Bronchial epithelial cell (primary cell): Measurements from ENCODE around the gene TAGAP. TPM values are rescaled to one million over a fixed set of nuclear protein-coding genes. Genes with fewer than 3 reads are reported as not detected.

Source experiments
- DNase-seq: peaks from one replicate; pipeline ENCODE4 v3.0.0-alpha.2; 2010; ENCODE audit warnings: low read depth
- FAIRE-seq: peaks from 2 replicates; lab custom pipeline; 2011; peaks lifted over from hg19 to GRCh38; lab: Jason Lieb, UNC
- H3K27me3 ChIP-seq: 2 replicates; pipeline ENCODE4 v1.5.1; 2011; ENCODE audit warnings: low read length; ENCODE audit not compliant: control insufficient read depth, insufficient read depth
- H3K36me3 ChIP-seq: 2 replicates; pipeline ENCODE4 v1.5.1; 2011; ENCODE audit warnings: low read length; ENCODE audit not compliant: control insufficient read depth, insufficient read depth
- H3K4me3 ChIP-seq: 2 replicates; pipeline ENCODE4 v1.5.1; 2011; ENCODE audit warnings: mild to moderate bottlenecking, low read depth, low read length, control low read depth
- CTCF ChIP-seq: IDR thresholded peaks from 2 replicates; pipeline ENCODE4 v1.5.1; 2011; ENCODE audit warnings: mild to moderate bottlenecking, moderate library complexity, low read length, control low read depth, inconsistent platforms; ENCODE audit not compliant: insufficient read depth, severe bottlenecking
- total RNA-seq: library from RNA; depleted of rRNA; stranded (reverse); fragments of >200 nt; gene quantifications from 2 replicates; pipeline ENCODE4 v1.2.1, GENCODE V29; 2014

Gene TAGAP
- total RNA-seq, 1 donor from 2014 or later, result under 0.01 TPM

GRCh38 chr6:158988477-158988876 is 56.3 kb downstream of the TAGAP start:
- Histone ChIP-seq H3K4me3 (no peak overlapping the region), H3K27me3 (no peaks in the 10 kb centered on the region), H3K36me3 (no peaks in the 10 kb centered on the region)
- DNase-seq, result no peak
- no peak for TF ChIP-seq CTCF
- FAIRE-seq, result no peak

DNA sequence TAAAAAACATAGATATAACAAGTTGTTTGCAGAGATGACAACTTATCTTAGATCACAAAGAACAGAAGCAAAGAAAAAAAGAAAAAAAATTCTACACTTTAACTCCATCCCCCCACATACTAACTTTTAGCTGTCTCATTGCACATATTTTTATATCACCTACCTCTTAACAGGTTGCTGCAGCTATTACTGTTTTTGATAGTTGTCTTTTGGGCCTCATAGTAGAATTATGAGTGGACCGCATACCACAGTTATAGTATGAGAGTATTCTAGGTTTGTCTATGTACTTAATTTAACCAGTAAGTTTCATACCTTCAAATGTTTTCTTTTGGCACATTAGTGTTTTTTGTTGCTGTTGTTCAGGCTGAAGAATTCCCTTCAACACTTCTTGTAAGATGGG is 57.1 kb downstream of the TAGAP start:
- DNase-seq, result no peak
- H3K36me3 ChIP-seq, result no peaks in the 10 kb centered on the region
- H3K27me3 ChIP-seq, result no peaks in the 10 kb centered on the region
- FAIRE-seq, result no peak
- TF ChIP-seq CTCF, result no peak
- no peak overlapping the region for H3K4me3 ChIP-seq

Other genes with a start within 250 kb of the TAGAP start
- 314 and 407 TPM in 2 replicates for gene EZR, start 225.6 kb downstream of the TAGAP start, total RNA-seq
- 5.5 and 8.6 TPM in 2 replicates for gene RSPH3, start 44.8 kb downstream of the TAGAP start, total RNA-seq
- not detected in 2 replicates for gene FNDC1, start 124.4 kb upstream of the TAGAP start, total RNA-seq